GM23338 (cell line): ENCODE measurements around the gene ZNF429. TPM values are rescaled to one million over a fixed set of nuclear protein-coding genes. Genes with fewer than 3 reads are reported as not detected.

Source experiments
- ATAC-seq: fragments of 200-7000 bp; cut with Tn5 transposase; 3 replicates; pipeline ENCODE4 v1.9.1; 2020
- DNase-seq: peaks from one replicate; pipeline ENCODE4 v3.0.0-alpha.2; 2015; ENCODE audit warnings: low spot score
- H2AFZ ChIP-seq: fragments of 200-600 bp; sonication (generic); 2 replicates; pipeline ENCODE4 v1.8.0; 2016; ENCODE audit warnings: antibody characterized with exemption, mild to moderate bottlenecking, moderate library complexity
- H3F3A ChIP-seq: fragments of 200-600 bp; sonication (generic); replicated peaks from 2 replicates; pipeline ENCODE4 v1.8.0; 2017; ENCODE audit warnings: antibody characterized with exemption, mixed run types, low read depth
- H3K27ac ChIP-seq: fragments of 200-600 bp; sonication (generic); 2 replicates; pipeline ENCODE4 v1.6.1; 2016; ENCODE audit warnings: low read depth
- H3K27me3 ChIP-seq: fragments of 200-600 bp; sonication (generic); 2 replicates; pipeline ENCODE4 v1.8.0; 2016; ENCODE audit warnings: mild to moderate bottlenecking, mixed run types, moderate library complexity; ENCODE audit not compliant: insufficient read depth
- H3K36me3 ChIP-seq: fragments of 200-600 bp; sonication (generic); 2 replicates; pipeline ENCODE4 v1.8.0; 2016; ENCODE audit warnings: mild to moderate bottlenecking; ENCODE audit not compliant: insufficient read depth
- H3K4me1 ChIP-seq: fragments of 200-600 bp; sonication (generic); 2 replicates; pipeline ENCODE4 v1.8.0; 2016; ENCODE audit warnings: mild to moderate bottlenecking, moderate library complexity; ENCODE audit not compliant: insufficient read depth
- H3K4me2 ChIP-seq: fragments of 200-600 bp; sonication (generic); 2 replicates; pipeline ENCODE4 v1.7.1; 2017; ENCODE audit warnings: mixed run types
- H3K4me3 ChIP-seq: fragments of 200-600 bp; sonication (generic); 2 replicates; pipeline ENCODE4 v1.6.1; 2016; ENCODE audit warnings: mixed run types
- H3K79me2 ChIP-seq: fragments of 200-600 bp; sonication (generic); replicated peaks from 2 replicates; pipeline ENCODE4 v1.8.0; 2017; ENCODE audit warnings: mild to moderate bottlenecking; ENCODE audit not compliant: insufficient read depth
- H3K9me2 ChIP-seq: fragments of 200-600 bp; sonication (generic); 2 replicates; pipeline ENCODE4 v1.8.0; 2017; ENCODE audit not compliant: insufficient read depth
- H4K20me1 ChIP-seq: fragments of 200-600 bp; sonication (generic); replicated peaks from 2 replicates; pipeline ENCODE4 v1.8.0; 2017; ENCODE audit warnings: mild to moderate bottlenecking; ENCODE audit not compliant: insufficient read depth
- H3K27ac Mint-ChIP-seq: 2 replicates; pipeline ENCODE4 v1.8.0; 2020; ENCODE audit warnings: inconsistent platforms, mild to moderate bottlenecking, moderate library complexity, mixed read lengths
- H3K27me3 Mint-ChIP-seq: 3 replicates; pipeline ENCODE4 v1.8.0; 2022; ENCODE audit warnings: low read depth, mild to moderate bottlenecking, moderate library complexity, mixed read lengths, inconsistent platforms; ENCODE audit not compliant: insufficient read depth, poor library complexity
- H3K36me3 Mint-ChIP-seq: 3 replicates; pipeline ENCODE4 v1.8.0; 2021; ENCODE audit warnings: low read depth, mild to moderate bottlenecking, inconsistent platforms, moderate library complexity, mixed read lengths
- H3K4me1 Mint-ChIP-seq: 3 replicates; pipeline ENCODE4 v1.8.0; 2020; ENCODE audit warnings: mild to moderate bottlenecking, inconsistent platforms, mixed read lengths
- H3K4me3 Mint-ChIP-seq: 3 replicates; pipeline ENCODE4 v1.8.0; 2021; ENCODE audit warnings: moderate library complexity, mild to moderate bottlenecking, inconsistent platforms, mixed read lengths
- H3K9me3 Mint-ChIP-seq: 3 replicates; pipeline ENCODE4 v1.8.0; 2020; ENCODE audit warnings: moderate library complexity, mild to moderate bottlenecking, inconsistent platforms, mixed read lengths
- CREB1 ChIP-seq: fragments of 250-450 bp; sonication (Bioruptor Pico); IDR thresholded peaks from 2 replicates; pipeline ENCODE4 v1.5.0; 2020; ENCODE audit warnings: low read depth, mild to moderate bottlenecking, moderate library complexity
- CTCF ChIP-seq, 2 experiments: fragments of 200-600 bp in 1 of 2; sonication (generic) in 1 of 2; conservative IDR thresholded peaks; 2 replicates each; pipeline versions ENCODE4 v1.5.1 to v1.6.1; 2016 to 2017; ENCODE audit warnings: antibody characterized with exemption in 2 of 2, low read depth in 2 of 2, mild to moderate bottlenecking in 2 of 2, moderate library complexity in 1 of 2
- NANOG ChIP-seq: IDR thresholded peaks from 2 replicates; pipeline ENCODE4 v1.6.1; 2016; ENCODE audit warnings: antibody characterized with exemption, borderline replicate concordance
- POLR2AphosphoS5 ChIP-seq: IDR thresholded peaks from 2 replicates; pipeline ENCODE4 v1.6.1; 2016; ENCODE audit warnings: antibody characterized with exemption, low read depth
- REST ChIP-seq: IDR thresholded peaks from one replicate; pipeline ENCODE4 v1.6.1; 2018; ENCODE audit warnings: antibody characterized with exemption; ENCODE audit not compliant: unreplicated experiment
- ZNF331 ChIP-seq: fragments of 250-450 bp; sonication (Bioruptor Pico); IDR thresholded peaks from 2 replicates; pipeline ENCODE4 v1.5.0; 2020; ENCODE audit warnings: low read depth, mild to moderate bottlenecking, moderate library complexity
- polyA plus RNA-seq: library from polyadenylated mRNA; unstranded; fragments of >200 nt; fragmentation: Nextera tagmentation; extraction: Ambion mirVana; gene quantifications from 2 replicates; pipeline ENCODE4 v1.2.1, GENCODE V29; 2016
- total RNA-seq: library from RNA; depleted of rRNA; stranded (reverse); fragments of >200 nt; shearing (Covaris generic); gene quantifications from 2 replicates; pipeline ENCODE4 v1.2.3, GENCODE V29; 2014

ZNF429 gene
- total and polyA plus RNA-seq, 2 experiments from 2014 or later = 13.4 to 18.9 TPM

- Histone ChIP-seq H3K27me3 (no peaks in the 10 kb centered on the region), H3K9me2 (no peaks in the 10 kb centered on the region), H3K4me3 (no peak overlapping the region), H3K79me2 (no peaks in the 10 kb centered on the region), H3K27ac (no peak overlapping the region), H3K36me3 (no peaks in the 10 kb centered on the region), H4K20me1 (no peaks in the 10 kb centered on the region), H3K4me2 (no peak overlapping the region), H3K4me1 (no peaks in the 10 kb centered on the region), H3F3A (no peaks in the 10 kb centered on the region), H2AFZ (no peak overlapping the region)
- H3K4me3 Mint-ChIP-seq = no peak overlapping the region
- H3K9me3 Mint-ChIP-seq = peaks cover 20% of the 10 kb centered on the region
- peak; percentile 49 for ATAC-seq
- H3K36me3 Mint-ChIP-seq = peaks cover 4% of the 10 kb centered on the region; the same call in 1 of the 3 replicates
- H3K27me3 Mint-ChIP-seq = peaks cover 2% of the 10 kb centered on the region
- no peaks in the 10 kb centered on the region for H3K4me1 Mint-ChIP-seq
- TF ChIP-seq CREB1 (CRISPR knock-in tag) (no peak), CTCF (conservative IDR thresholded peaks at IDR 0.05; ENCODE audit: low read depth in 2 of 2) (peak; percentile 55 to 66), NANOG (no peak)
- peak; percentile 66 for DNase-seq
- H3K27ac Mint-ChIP-seq = no peak overlapping the region
Observed at GRCh38 chr19:21468791-21469190, 36.6 kb upstream of the ZNF429 start.

GRCh38 chr19:21472507-21472906, 32.9 kb upstream of the ZNF429 start:
- H3K4me2 ChIP-seq = no peak overlapping the region
- no peaks in the 10 kb centered on the region for H3K27me3 ChIP-seq
- H3K27ac ChIP-seq = no peak overlapping the region
- no peaks in the 10 kb centered on the region for H3F3A ChIP-seq
- no peak for ATAC-seq
- H3K4me1 ChIP-seq = no peaks in the 10 kb centered on the region
- no peak for TF ChIP-seq ZNF331 (CRISPR knock-in tag)
- no peak for TF ChIP-seq REST
- TF ChIP-seq NANOG = no peak
- TF ChIP-seq CREB1 (CRISPR knock-in tag) = no peak
- no peak for TF ChIP-seq POLR2AphosphoS5
- Mint-ChIP-seq H3K27me3 (no peaks in the 10 kb centered on the region), H3K36me3 (peaks cover 11% of the 10 kb centered on the region; the same call in 2 of the 3 replicates), H3K4me3 (no peak overlapping the region), H3K27ac (no peak overlapping the region), H3K9me3 (peaks cover 38% of the 10 kb centered on the region), H3K4me1 (no peaks in the 10 kb centered on the region)
- H3K9me2 ChIP-seq = no peaks in the 10 kb centered on the region
- no peak overlapping the region for H2AFZ ChIP-seq
- H4K20me1 ChIP-seq = no peaks in the 10 kb centered on the region
- H3K36me3 ChIP-seq = no peaks in the 10 kb centered on the region
- peaks cover 8% of the 10 kb centered on the region; the same call in 1 of the 2 replicates for H3K79me2 ChIP-seq
- no peak overlapping the region for H3K4me3 ChIP-seq
- no peak for DNase-seq
